GM12865 (cell line): Measurements from ENCODE around the gene ACP7.

Source experiments
- DNase-seq: peaks from one replicate; pipeline ENCODE4 v3.0.0; 2010; ENCODE audit warnings: low read depth
- H3K4me3 ChIP-seq: 2 replicates; pipeline ENCODE4 v1.5.1; 2011; ENCODE audit warnings: mild to moderate bottlenecking, low read depth, low read length, control low read depth
- CTCF ChIP-seq: IDR thresholded peaks from 2 replicates; pipeline ENCODE4 v1.5.1; 2011; ENCODE audit warnings: low read length, control low read depth, low read depth, inconsistent platforms; ENCODE audit not compliant: insufficient read depth; ENCODE audit errors: missing control alignments

Gene ACP7

GRCh38 chr19:39155114-39155700 is 71.0 kb downstream of the ACP7 start:
- H3K4me3 ChIP-seq: no peak overlapping the region
- TF ChIP-seq CTCF: no peak
- no peak for DNase-seq

- DNase-seq: no peak
- TF ChIP-seq CTCF: no peak
- H3K4me3 ChIP-seq: no peak overlapping the region
Measured at GRCh38 chr19:39155741-39156140, 71.6 kb downstream of the ACP7 start.

- no peak overlapping the region for H3K4me3 ChIP-seq
- TF ChIP-seq CTCF: no peak
- DNase-seq: no peak
Measured at GRCh38 chr19:39156326-39157230, 72.4 kb downstream of the ACP7 start.

- no peak for DNase-seq
- TF ChIP-seq CTCF: no peak
- H3K4me3 ChIP-seq: no peak overlapping the region
Measured at GRCh38 chr19:39157275-39157996, 73.3 kb downstream of the ACP7 start.

GRCh38 chr19:39157997-39158389 is 73.8 kb downstream of the ACP7 start:
- no peak for DNase-seq
- H3K4me3 ChIP-seq: no peak overlapping the region
- TF ChIP-seq CTCF: no peak

GRCh38 chr19:39158646-39159260 is 74.6 kb downstream of the ACP7 start:
- H3K4me3 ChIP-seq: no peak overlapping the region
- DNase-seq: no peak
- TF ChIP-seq CTCF: no peak
